Measurements from ENCODE around the gene COL11A1.
"Not testable (repeated sequence)": the region's sequence is repeated elsewhere in the genome, so short reads cannot be mapped to it uniquely, and the experiment has no call there.

Gene COL11A1

GRCh38 chr1:103084181-103084580 lies 24.1 kb downstream of the COL11A1 start:
- no peak for DNase-seq (ENCODE audit: low read depth, low spot score)

- DNase-seq (ENCODE audit: low read depth, low spot score): no peak
Measured at GRCh38 chr1:103075316-103076000, 32.9 kb downstream of the COL11A1 start.

- no peak for DNase-seq (ENCODE audit: low read depth, low spot score)
Measured at GRCh38 chr1:103074224-103074623, 34.1 kb downstream of the COL11A1 start.

- DNase-seq (ENCODE audit: low read depth, low spot score): no peak
Measured at GRCh38 chr1:103069201-103069600, 39.1 kb downstream of the COL11A1 start.

DNA sequence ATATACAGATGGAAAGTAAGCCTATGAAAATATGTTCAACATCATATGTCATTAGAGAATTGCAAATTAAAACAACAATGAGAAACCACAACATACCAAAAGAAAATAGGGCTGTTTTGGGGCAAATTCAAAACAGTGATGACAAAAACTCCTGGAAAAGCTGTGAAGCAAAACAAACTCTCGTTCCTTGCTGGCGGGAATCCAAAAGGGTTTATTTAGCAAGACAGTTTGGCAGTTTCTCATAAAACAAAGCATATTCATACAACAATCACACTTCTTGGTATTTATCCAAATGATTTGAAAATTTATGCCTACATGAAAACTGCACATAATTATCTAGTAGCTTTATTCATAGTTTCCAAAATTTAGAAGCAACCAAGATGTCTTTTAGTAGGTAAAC lies 44.4 kb downstream of the COL11A1 start:
- DNase-seq (ENCODE audit: low read depth, low spot score): no peak

DNA sequence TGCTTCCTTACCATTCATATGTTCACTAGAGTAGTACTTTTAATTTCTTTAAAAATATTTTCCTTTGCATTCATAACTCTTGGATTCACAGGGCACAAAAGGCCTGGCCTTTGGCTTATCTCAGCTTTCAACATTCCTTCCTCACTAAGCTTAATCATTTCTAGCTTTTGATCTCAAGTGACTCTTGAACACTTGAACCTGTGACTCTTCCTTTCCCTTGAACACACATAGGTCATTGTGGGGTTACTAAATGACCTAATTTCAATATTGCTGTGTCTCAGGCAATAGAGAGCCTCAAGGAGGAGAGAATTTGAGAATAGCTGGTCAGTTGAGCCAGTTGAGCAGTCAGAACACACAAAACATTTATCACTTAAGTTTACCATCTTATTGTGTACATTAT lies 49.9 kb downstream of the COL11A1 start:
- DNase-seq (ENCODE audit: low read depth, low spot score): no peak

DNA sequence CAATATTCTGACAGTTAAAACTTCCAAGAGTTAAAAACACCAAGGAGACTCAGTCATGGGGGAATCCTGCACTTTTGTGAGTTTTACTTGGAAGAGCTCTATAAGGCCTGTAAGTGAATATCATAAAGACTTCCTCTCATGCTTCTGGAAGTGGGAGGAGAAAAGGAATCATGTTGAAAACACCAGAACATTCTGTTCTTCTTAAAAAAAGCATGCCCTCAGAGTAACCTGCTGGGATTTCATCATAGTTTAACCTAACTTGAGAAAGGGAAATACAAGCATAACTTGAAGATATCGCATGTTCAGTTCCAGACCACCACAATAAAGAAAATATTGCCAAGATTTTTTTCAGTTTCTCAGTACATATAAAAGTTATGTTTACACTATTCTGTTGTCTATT lies 51.9 kb downstream of the COL11A1 start:
- DNase-seq (ENCODE audit: low read depth, low spot score): no peak

GRCh38 chr1:103028110-103028509 lies 80.2 kb downstream of the COL11A1 start:
- DNase-seq (ENCODE audit: low read depth, low spot score): not testable (repeated sequence)

- DNase-seq (ENCODE audit: low read depth, low spot score): no peak
Measured at GRCh38 chr1:103025858-103026409, 82.4 kb downstream of the COL11A1 start.

DNA sequence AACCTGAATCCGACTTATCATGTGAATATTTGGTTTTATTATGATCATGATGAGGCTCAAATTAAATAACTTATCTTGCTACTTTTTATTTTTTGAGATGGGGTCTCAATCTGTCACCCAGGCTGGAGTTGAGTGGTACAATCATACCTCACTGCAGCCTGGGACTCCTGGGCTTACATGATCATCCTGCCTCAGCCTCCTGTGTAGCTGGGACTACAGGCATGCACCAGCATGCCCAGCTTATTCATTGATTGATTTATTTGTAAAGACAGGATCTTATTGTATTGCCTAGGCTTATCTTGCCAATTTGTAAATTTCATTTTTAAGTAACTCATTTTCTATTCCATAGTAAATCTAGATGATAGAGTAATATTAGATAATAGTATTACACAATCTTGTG lies 84.3 kb downstream of the COL11A1 start:
- DNase-seq (ENCODE audit: low read depth, low spot score): no peak

- no peak for DNase-seq (ENCODE audit: low read depth, low spot score)
Measured at GRCh38 chr1:103002005-103002404, 106.3 kb downstream of the COL11A1 start.

GRCh38 chr1:102978874-102979273 lies 129.4 kb downstream of the COL11A1 start:
- no peak for DNase-seq (ENCODE audit: low read depth, low spot score)

GRCh38 chr1:102977292-102977691 lies 131.0 kb downstream of the COL11A1 start:
- DNase-seq (ENCODE audit: low read depth, low spot score): no peak

DNA sequence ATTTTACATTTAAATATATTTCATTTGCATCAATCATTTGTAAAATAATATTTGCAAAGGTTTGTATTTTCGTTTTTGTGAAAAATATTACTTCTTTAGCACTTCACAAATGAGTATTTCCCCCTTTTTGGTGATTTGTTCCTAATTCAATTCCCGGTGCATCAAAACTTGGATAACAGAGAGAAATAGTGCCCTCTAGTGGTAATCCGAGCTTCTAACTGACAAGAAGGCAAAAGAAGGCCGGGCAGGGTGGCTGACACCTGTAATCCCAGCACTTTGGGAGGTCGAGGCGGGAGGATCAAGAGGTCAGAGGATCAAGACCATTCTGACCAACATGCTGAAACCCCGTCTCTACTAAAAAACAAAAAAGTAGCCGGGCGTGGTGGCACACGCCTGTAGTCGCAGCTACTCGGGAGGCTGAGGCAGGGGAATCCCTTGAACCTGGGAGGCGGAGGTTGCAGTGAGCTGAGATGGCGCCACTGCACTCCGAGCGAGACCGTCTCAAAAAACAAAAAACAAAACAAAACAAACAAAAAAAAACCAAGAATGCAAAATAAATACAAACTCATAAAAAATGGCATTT lies 137.7 kb downstream of the COL11A1 start:
- DNase-seq (ENCODE audit: low read depth, low spot score): no peak

DNA sequence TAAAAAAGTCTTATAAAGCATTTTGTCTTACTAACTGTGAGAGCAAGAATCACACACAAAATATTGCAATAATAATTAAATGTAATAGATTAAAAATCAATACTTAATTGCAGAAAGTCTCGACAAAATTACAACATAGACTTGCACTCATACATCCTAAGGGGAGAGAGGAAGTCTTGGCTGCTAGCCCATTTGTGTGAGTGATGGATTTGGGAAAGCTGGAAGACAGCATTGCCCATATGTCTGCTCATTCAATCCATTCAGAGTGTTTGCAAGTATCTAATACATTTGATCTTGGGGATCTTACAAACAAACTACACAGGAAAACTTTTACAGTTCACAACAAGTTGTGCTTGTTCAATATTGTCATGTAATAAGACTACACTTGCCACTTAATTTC lies 140.5 kb downstream of the COL11A1 start:
- DNase-seq (ENCODE audit: low read depth, low spot score): no peak

GRCh38 chr1:102961549-102961948 lies 146.8 kb downstream of the COL11A1 start:
- DNase-seq (ENCODE audit: low read depth, low spot score): no peak

- no peak for DNase-seq (ENCODE audit: low read depth, low spot score)
Measured at GRCh38 chr1:102954576-102954975, 153.7 kb downstream of the COL11A1 start.

- no peak for DNase-seq (ENCODE audit: low read depth, low spot score)
Measured at GRCh38 chr1:102952400-102952799, 155.9 kb downstream of the COL11A1 start.

GRCh38 chr1:102942324-102942723 lies 166.0 kb downstream of the COL11A1 start:
- no peak for DNase-seq (ENCODE audit: low read depth, low spot score)

GRCh38 chr1:102941366-102941947 lies 166.9 kb downstream of the COL11A1 start:
- DNase-seq (ENCODE audit: low read depth, low spot score): no peak

- DNase-seq (ENCODE audit: low read depth, low spot score): no peak
Measured at GRCh38 chr1:102937401-102937800, 170.9 kb downstream of the COL11A1 start.

- DNase-seq (ENCODE audit: low read depth, low spot score): not testable (repeated sequence)
Measured at GRCh38 chr1:102933362-102933761, 175.0 kb downstream of the COL11A1 start.

GRCh38 chr1:102919659-102920058 lies 188.7 kb downstream of the COL11A1 start:
- no peak for DNase-seq (ENCODE audit: low read depth, low spot score)

Measured in activated naive CD8-positive, alpha-beta T cell treated with anti-CD3 and anti-CD28 coated beads, Interleukin-2, amount 50 U/mL, for 16 hours (primary cell).